GM18951 (cell line): Measurements from ENCODE around the gene B3GNT2.

Source experiments
- POLR2A ChIP-seq: IDR thresholded peaks from 4 replicates; pipeline ENCODE4 v1.6.1; 2011; ENCODE audit warnings: mild to moderate bottlenecking; ENCODE audit not compliant: insufficient read length, insufficient read depth; ENCODE audit errors: extremely low read depth
- in situ Hi-C: fragments of 300-500 bp; cut with MboI; formaldehyde crosslinking; loops from one replicate; pipeline ENCODE4 v1.12.0; 2022; ENCODE audit warnings: low sequenced_read_pairs, mixed read lengths, inconsistent platforms; ENCODE audit not compliant: unreplicated experiment

Gene B3GNT2

DNA sequence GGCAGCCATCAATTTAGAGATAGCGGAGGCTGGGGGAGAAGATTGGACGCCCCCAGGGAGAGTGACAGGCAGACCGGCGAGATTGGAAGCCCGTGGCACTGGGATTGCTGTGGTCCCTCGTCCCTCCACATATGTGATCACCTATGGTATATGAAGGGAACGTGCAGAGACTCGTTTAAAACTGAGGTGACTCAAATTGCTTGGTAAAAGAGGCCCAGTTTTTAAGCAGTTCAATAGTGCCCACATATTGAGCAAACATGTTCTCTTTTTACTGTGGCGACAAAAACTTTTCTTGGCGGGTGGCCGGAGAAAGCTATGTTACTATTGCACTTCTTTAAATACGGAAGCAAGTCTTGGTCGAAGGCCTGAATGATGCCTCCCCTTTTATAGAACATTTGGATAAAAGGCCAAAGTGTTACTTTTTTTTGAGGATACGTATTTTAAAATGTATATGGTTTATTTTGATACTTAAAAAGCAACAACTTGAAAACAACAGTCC lies 9.1 kb downstream of the B3GNT2 start:
- no peak for TF ChIP-seq POLR2A
- in situ Hi-C loops: loop anchor here (10.0 kb wide), 1 partner anchor 210 kb away; no protein-coding TSS in a partner anchor

DNA sequence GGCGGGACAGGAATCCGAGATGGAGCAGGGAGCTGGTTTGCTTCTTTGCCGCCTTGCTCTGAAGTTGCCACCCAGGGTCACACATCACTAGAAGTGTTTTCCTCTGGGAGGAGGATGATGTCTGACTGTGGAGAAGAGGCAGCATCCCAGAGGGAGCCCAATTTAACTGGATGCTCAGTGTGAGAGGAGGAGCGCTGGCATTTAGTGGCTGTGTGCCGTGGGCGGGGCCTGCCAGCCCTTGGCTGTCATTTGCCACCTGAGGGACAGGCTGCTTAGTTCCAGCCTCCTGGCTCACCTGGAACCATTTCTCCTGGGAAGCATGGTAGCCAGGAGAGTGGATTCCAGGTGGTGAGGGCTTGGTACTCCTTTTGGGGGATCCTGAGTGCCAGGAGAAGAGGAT lies 9.6 kb downstream of the B3GNT2 start:
- no peak for TF ChIP-seq POLR2A
- in situ Hi-C loops: loop anchor here (10.0 kb wide), 1 partner anchor 209 kb away; no protein-coding TSS in a partner anchor

DNA sequence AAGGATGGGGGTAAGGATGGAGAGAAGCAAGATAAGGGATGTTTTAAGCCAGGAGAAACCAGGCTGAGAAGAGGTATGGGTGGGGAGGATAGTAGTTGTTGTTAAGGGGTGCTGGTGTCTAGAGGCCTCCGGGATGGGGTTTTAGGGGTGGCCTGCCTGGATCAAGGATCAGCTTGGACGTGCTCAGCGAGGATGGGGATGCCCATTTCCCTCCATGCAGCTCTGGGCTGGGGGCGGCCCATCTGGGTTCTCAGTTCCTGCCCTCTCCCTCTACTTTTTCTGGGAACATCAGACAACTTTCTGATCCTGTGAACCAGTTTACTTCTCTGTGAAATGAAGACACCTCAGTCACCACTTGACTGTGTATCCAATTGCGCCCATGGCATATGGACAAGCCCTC lies 10.1 kb downstream of the B3GNT2 start:
- in situ Hi-C loops: loop anchor here (10.0 kb wide), 1 partner anchor 209 kb away; no protein-coding TSS in a partner anchor
- no peak for TF ChIP-seq POLR2A

DNA sequence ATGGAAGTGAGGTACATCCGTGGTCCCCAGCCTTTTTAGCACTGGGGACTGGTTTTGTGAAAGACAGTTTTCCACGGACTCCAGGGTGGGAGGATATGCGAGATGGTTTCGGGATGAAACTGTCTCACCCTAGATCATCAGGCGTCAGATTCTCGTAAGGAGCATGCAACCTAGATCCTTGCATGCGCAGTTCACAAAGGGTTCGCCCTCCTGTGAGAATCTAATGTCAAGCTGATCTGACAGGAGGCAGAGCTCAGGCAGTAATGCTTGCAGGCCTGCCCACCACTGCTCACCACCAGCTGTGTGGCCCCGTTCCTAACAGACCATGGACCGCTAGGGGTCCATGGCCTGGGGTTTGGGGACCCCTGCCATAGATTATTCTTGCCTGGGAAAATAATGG lies 11.6 kb downstream of the B3GNT2 start:
- in situ Hi-C loops: loop anchor here (10.0 kb wide), 1 partner anchor 207 kb away; no protein-coding TSS in a partner anchor
- no peak for TF ChIP-seq POLR2A

DNA sequence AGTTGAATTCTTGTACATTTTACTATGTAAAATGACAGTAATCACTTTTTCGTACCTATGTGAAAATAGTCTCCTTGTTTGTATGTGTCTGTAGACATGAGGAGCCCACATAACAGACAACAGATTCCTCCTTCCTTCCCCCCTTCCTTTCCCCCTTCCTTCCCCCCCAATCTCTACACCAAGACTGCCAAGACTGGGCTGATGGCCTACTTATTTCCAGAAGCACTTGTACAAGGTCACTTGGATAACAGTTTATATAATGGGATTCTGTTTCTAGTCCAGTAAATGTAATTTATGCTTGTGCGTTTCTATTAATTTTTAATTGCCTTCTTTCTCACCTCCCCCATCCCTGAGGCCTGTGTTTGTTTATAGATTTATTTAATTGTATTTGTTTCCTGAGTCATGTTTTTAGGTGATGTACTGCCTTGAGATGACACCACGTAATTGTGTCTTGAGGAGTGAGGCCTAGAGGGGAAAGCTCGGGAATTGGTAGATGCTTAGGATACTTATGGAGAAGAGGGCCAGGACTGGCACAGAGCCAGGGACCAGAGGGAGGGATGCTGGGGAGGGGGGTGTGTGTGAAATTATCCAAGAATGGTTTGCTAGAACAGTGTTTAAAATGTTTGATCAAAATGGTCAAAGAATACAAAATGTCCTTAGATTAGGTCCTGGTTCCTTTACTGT lies 12.3 kb downstream of the B3GNT2 start:
- in situ Hi-C loops: loop anchor here (10.0 kb wide), 1 partner anchor 207 kb away; no protein-coding TSS in a partner anchor
- no peak for TF ChIP-seq POLR2A

DNA sequence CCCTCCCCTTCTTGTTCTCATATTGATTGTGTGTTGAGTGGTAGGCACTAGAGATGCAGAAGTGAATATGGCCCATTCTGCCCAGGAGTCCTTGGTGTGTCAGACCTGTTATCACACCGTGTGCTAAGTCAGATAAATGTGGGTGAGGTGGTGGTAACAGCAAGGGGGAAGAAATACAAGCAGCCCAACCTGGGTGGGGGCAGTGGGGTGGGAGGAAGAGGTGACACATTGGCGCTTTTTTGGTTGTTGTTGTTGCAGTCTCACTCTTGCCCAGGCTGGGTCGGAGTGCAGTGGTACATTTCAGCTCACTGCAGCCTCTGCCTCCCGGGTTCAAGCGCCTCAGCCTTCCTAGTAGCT lies 12.8 kb downstream of the B3GNT2 start:
- in situ Hi-C loops: loop anchor here (10.0 kb wide), 1 partner anchor 206 kb away; no protein-coding TSS in a partner anchor
- no peak for TF ChIP-seq POLR2A

DNA sequence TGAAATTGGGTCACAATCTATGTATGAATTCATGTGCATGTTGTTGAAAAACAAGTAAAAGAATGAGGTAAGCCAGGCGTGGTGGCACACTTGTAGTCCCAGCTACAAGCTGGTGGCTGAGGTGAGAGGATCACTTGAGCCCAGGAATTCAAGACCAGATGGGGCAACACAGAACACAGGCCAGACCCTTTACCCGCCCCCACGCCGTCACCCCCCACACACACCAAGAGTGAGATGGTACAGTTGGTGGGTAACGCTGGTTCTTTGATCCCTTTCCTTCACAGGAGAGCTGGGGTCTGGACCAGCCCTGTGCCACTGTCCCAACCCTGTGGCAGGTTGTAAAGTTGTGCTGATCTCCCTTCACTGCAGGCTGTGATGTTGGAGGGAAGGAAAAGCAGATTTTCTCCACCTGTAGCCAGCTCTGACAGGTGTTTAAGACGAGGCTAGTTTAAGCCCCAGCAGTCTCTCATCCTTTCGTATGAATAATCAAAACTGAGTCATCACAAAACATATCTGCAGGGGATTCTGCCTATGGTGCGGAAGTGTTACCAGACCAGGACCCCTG lies 13.6 kb downstream of the B3GNT2 start:
- in situ Hi-C loops: loop anchor here (10.0 kb wide), 1 partner anchor 205 kb away; no protein-coding TSS in a partner anchor

DNA sequence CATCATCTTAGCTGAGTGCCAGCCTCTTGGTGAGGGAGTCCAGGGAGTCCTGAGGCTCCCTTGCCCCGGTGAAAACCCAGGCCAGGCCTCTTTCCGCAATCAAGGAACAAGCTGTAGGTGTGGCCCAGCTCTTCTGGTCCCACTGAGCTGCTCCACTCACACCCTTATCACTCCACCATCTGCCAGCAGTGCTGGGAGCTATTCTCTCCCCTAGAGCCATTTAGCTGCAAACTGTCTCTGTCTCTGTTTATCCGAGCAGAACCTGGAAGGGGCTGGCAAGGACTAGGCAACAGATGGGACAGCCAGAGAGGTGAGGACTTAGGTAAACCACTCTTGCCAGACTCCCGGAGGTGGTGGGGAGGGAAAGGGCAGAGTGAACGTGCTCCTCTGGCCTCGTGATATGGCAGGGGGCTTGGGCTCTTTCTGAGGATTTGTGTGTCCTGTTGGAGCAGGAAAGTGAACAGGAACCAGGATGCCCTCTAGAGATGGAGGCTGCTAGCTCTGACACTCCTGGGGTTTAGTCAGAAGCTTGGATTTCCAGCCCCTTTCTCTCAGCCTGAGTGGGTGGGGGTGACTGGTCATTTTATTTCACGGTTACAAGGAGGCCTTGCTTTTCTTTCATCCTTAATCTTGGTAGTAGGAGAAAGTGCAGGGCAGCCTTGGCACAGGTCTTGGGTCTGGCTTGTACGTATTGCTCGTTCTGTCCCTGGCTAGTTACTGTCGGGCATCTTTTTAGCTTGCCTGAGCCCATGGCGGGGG lies 19.6 kb downstream of the B3GNT2 start:
- in situ Hi-C loops: no loop called here

More for the DNA sequence above, 13.6 kb downstream of the B3GNT2 start:
- no peak for TF ChIP-seq POLR2A

DNA sequence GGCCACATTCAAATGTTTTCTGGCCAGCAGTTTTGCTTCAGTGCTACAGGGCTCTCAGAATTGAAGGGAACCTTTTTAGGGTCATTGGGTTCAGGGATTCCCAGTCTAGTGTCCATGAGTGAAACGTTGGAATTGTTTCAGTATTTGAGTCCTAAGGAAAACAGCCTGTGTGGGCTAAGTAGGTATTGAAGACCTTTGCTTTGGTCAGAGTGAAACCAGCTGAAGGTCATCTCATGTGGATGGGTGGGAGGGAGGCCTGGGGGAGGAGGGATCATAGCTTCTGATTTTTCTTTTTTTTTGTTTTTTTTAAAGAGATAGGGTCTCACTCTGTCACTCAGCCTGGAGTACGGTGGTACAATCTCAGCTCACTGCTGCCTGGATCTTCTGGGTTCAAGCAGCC lies 20.2 kb downstream of the B3GNT2 start:
- in situ Hi-C loops: no loop called here
- TF ChIP-seq POLR2A: no peak

More for the DNA sequence above, 19.6 kb downstream of the B3GNT2 start:
- no peak for TF ChIP-seq POLR2A

DNA sequence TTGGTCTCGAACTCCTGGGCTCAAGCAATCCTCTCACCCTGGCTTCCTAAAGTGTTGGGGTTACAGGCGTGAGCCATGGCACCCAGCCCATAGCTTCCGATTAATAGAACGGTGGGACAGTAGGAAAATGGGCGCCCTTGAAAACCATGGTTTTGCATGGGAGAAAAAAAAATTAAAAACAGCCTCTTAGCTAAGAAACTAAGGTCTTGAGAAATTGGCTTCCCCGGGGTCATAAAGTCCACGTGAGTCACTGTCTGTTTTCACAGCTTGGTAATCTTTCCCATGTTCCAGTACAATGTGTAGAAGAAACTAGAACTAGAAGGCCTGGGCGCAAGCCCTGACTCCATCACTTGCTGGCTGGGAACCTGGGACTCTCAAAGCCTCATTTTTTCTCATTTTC lies 20.7 kb downstream of the B3GNT2 start:
- in situ Hi-C loops: no loop called here
- no peak for TF ChIP-seq POLR2A

DNA sequence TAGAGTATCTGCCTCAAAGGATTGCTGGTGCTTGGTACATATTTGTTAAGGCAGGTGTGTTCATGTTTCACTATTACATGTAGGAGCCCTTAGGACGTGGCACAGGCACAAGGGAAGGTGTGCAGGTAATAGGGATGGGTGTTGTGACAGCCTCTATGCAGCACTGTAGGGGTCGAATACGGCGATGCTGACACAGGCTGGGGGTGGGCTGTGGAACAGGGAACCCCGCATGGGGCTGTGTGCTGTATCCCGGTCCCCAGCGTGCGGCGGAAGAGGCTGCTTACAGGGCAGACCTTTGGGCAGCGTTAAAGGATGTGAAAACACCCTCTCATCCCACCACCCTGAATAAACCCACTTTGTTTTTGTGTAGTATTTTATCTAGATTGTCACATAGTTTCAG lies 21.5 kb downstream of the B3GNT2 start:
- in situ Hi-C loops: no loop called here
- no peak for TF ChIP-seq POLR2A

DNA sequence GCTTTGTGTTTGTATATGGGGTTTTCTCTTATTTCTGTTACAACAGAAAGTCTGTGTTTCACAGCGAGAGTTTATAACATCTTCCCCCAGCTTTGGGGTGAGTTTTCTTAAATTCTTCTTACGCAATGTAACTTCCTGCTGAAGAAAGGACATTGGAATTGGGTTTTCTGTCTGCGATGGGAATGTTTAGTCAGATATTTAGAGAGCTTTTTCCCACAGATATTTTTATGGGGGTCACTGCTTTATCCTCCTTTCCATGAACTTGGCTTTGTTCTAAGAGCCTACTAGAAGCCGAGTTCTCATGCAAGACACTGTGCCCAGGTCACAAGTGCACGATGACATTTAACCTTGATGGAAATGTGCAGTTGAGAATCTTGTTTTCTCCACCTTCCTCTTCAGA lies 22.1 kb downstream of the B3GNT2 start:
- in situ Hi-C loops: no loop called here
- TF ChIP-seq POLR2A: no peak
